GM19455 (cell line): ENCODE data around the gene TKT.
"Not testable (repeated sequence)": the region's sequence is repeated elsewhere in the genome, so short reads cannot be mapped to it uniquely, and the experiment has no call there.

Experiments
- ATAC-seq: cut with Tn5 transposase; IDR thresholded peaks from one replicate; pipeline ENCODE4 v1.9.1; 2021; ENCODE audit not compliant: unreplicated experiment

Gene TKT

GRCh38 chr3:53255775-53256703 lies at the start of gene TKT:
Gene TKT (minus strand): TSS chr3:53256022. CDS start chr3:53255942, 80 bp downstream.
- peak; percentile 57 for ATAC-seq

DNA sequence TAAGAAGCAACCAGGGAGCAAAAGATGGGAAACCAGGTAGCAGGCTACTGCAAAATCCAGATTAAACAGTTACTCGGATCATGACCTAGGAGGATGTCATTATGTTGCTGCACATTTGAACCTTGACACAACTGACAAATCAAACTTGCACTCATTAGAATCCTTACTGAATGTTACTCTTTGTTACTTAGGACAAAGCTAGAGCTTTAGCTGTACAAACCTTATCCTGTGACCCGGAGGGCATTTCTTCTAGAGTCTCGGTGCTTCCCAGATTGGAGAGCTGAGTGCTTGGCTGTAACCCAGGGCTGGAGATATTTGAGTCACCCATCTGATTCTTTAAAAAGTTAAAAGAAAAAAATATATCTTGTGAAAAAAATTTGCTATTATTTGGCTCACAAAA lies 48.1 kb upstream of the TKT start:
- ATAC-seq = no peak

- ATAC-seq = no peak
These were observed 47.7 kb upstream of the TKT start for GRCh38 chr3:53303549-53303948.

DNA sequence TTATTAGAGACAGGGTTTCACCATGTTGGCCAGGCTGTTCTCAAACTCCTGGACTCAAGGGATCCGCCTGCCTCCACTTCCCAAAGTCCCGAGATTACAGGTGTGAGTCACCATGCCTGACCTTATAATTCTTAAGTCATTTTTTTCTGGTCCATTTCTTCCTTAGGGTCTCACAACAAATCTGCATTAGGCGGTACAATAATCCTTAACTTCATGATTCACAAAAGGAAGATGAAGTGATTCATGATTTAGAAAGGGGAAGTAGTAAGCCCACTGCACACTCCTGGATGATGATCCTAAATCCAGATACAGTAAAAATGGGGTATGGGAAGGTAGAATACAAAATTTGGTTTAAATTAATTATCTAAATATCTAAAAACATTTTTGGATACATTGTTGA lies 45.0 kb upstream of the TKT start:
- ATAC-seq = no peak

DNA sequence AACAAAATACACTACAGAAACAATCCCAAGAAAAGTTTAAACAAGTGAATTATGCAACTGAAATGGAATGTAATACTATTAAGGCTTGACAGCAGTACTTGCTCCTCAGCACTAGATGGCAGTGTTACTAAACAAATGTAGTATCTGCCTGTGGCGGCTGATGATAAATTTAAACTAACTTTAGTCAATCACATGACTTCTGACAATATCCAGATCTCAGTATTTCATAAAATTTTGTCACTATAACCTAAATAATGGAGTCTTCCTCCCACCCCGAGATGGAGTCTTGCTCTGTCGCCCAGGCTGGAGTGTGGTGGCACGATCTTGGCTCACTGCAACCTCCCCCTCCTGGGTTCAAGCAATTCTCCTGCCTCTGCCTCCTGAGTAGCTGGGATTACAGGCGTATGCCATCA lies 43.8 kb upstream of the TKT start:
- ATAC-seq = not testable (repeated sequence)

GRCh38 chr3:53295410-53295809 lies 39.6 kb upstream of the TKT start:
- ATAC-seq = no peak

DNA sequence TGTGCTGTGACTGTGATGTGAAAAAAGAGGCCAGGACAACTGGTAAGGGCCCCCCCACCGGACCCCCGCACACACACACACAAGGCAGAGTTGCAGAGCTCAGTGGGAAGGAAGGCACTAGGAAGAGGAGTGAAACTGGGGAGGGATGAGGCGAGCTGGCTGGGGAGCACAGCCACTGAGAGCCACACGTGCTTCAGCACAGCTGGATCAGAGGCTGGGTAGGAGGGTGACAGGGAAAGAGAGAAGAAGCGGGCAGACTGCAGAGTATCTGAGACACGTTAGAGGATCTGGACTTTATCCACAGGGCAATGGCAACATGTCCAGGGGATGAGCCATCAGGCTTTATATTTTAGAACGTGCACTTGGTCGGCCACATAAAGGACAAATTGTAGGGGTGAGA lies 38.0 kb upstream of the TKT start:
- ATAC-seq = no peak

GRCh38 chr3:53288214-53288613 lies 32.4 kb upstream of the TKT start:
- no peak for ATAC-seq

DNA sequence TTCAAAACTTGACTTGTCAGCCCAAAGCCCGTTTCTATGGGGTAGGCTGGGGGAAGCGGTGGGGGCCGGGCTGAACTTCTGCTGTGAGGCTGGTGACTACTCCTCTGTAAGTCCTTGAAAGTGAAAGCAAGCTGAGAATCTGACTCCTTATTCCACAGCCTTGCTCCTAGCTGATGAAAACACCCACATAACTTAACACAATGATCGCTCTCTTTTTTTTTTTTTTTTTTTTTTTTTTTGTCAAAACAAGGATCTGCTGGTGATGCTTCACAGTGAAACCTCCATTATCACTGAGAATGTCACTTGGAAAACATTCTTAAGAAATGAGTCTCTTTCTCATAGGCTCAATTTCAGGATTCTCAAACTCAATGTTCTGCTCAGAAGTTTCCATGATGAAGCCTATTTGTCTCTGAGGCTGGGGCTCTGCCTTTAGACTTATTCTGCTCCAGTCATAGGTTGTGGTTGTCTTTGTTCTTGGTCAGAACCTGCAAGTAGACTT lies 31.4 kb upstream of the TKT start:
- no peak for ATAC-seq

DNA sequence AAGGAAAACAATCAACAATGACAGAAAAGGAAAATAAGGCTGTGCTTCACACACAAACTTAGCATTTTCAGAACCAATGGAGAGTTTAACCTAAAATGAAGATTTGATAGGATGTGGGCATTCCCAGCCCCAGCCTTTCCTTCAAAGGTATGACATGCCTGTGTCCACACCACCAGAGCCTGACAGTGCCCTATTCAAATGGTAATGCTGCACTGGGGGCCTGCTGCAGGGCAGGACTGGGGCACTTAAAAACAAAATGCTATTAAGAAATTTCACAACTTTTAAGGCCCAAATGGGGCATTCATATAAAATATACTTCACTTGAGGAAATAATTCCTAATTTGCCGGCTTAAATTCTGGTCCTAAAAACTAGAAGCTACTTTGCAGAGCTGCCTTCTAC lies 30.9 kb upstream of the TKT start:
- ATAC-seq = no peak

GRCh38 chr3:53282581-53282980 lies 26.8 kb upstream of the TKT start:
- ATAC-seq = no peak

DNA sequence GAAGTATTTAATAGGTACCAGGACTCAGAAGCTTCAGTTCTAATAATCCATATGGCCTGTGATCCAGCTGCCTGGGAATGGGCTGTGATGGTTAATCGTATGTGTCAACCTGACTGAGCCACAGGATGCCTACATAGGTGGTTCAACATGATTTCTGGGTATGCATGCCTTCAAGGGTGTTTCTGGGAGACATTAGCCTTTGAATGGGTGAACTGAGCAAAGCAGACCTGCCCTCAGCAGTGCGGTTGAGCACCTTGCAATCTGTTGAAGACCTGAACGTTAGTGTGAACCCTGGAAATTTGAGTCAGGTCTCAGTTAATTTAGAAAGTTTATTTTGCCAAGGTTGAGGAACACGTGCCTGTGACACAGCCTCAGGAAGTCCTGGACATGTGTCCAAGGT lies 22.8 kb upstream of the TKT start:
- no peak for ATAC-seq

DNA sequence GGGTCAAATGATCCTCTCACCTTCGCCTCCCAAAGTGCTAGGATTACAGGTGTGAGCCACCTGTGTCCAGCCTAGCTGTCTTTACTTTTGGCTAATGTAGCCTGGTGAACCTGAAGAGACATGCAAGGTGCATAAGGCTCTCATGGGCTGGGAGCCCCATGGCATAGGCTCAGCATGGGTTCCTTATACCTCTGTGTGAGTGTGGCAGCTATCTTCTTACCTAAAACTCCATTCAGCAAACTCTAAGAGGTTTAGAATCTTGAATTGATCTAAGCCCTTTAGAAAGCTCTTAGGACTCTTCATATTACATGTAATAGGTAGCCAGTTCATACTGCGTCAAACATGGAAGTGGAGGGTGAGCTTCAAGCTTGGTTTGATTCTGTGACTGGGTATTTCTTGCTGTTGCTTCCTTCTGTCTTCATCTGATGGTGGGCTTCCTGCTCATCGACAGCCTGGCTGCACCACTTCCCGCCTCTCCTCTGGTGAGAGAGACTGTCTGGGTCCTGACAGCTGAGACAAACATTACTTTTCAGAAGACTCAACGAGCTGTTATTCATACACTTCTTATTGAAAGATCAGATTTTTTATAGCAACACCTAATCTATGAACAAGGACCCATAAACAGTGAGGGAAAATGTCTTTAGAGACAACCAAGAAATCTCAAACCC lies 19.2 kb upstream of the TKT start:
- no peak for ATAC-seq

DNA sequence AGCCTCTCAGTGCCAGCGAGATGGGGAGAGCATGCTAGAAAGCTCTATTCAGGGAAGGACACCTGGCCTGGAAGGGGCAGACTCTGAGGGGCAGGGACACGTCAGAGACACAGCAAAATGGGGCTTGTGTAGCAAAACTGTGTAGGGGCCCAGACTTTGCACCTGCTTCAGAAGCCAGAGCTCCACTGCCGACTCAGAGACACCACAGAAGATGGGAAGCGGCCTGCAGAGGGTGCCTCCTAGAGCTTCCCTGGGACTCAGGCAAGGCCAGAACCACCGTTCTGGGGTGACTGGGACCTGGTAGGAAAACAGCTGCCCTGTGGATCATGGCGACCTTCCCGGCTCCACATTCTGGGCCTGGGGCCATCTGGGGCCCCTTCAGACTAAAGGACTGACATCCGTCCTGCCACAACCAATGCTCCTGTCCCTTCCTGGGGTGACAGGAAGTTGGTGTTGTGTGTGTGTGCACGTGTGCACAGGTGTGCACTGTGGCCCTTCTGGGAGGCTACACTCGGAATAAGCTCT lies 17.4 kb upstream of the TKT start:
- no peak for ATAC-seq

- ATAC-seq = no peak
These were observed 14.4 kb upstream of the TKT start for GRCh38 chr3:53269888-53270880.

- not testable (repeated sequence) for ATAC-seq
These were observed 13.4 kb upstream of the TKT start for GRCh38 chr3:53269193-53269592.

GRCh38 chr3:53267766-53268165 lies 11.9 kb upstream of the TKT start:
- ATAC-seq = no peak

GRCh38 chr3:53264718-53265117 lies 8.9 kb upstream of the TKT start:
- ATAC-seq = no peak

GRCh38 chr3:53263907-53264306 lies 8.1 kb upstream of the TKT start:
- ATAC-seq = no peak

DNA sequence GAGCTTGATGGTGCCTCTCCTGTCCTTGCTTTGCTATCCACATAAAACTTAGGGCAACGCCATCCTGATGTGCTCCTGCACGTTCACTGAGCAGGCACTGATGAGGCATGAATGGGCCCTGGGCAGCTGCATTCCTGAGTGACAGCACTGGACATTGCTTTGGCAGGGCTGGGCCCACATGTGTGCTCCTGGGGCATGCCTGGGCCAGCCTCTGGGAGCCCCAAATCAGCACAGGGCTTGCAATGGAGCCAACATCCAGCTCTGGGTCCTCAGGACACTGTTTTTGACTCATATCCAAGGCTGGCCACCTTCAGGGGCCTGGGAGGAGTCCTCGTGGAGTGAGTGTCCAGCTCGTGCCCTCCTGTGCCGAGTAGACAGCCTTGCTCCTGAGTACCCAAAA lies 5.9 kb upstream of the TKT start:
- ATAC-seq = no peak
